Heart right ventricle (tissue), 16 donors: Measurements from ENCODE around the gene TENM4. TPM values are rescaled to one million over a fixed set of nuclear protein-coding genes. Genes with fewer than 3 reads are reported as not detected.

Source experiments
- ATAC-seq, 8 donors: fragments of 200-7000 bp; cut with Tn5 transposase; one replicate each; pipeline ENCODE4 v1.9.1; 2020; ENCODE audit warnings: mild to moderate bottlenecking in 8 of 8, moderate library complexity in 8 of 8, moderate number of reproducible peaks in 1 of 8
- DNase-seq, 2 donors: peaks; one replicate each; pipeline ENCODE4 v3.0.0-alpha.2; 2020
- H3K27ac ChIP-seq, 10 donors: fragments of 200-600 bp; sonication (generic) in 2 of 10; one replicate each; pipeline versions ENCODE4 v1.5.0 to v1.8.0; 2020 to 2022; ENCODE audit warnings: mild to moderate bottlenecking in 3 of 10
- H3K27me3 ChIP-seq, 7 donors: fragments of 200-600 bp; one replicate each; pipeline ENCODE4 v1.8.0; 2021 to 2022; ENCODE audit warnings: mild to moderate bottlenecking in 2 of 7
- H3K36me3 ChIP-seq, 9 donors: fragments of 200-600 bp; sonication (generic) in 1 of 9; one replicate each; pipeline versions ENCODE4 v1.5.0 to v1.8.0; 2020 to 2022; ENCODE audit warnings: mild to moderate bottlenecking in 2 of 9
- H3K4me1 ChIP-seq, 9 donors: fragments of 200-600 bp; sonication (generic) in 1 of 9; one replicate each; pipeline versions ENCODE4 v1.5.0 to v1.8.0; 2020 to 2022; ENCODE audit warnings: mild to moderate bottlenecking in 4 of 9
- H3K4me3 ChIP-seq, 10 donors: fragments of 200-600 bp; sonication (generic) in 2 of 10; one replicate each; pipeline versions ENCODE4 v1.5.0 to v1.8.0; 2020 to 2022; ENCODE audit warnings: mild to moderate bottlenecking in 7 of 10, moderate library complexity in 2 of 10
- H3K9me3 ChIP-seq, 11 donors: fragments of 200-600 bp in 10 of 11; sonication (generic) in 2 of 11; one replicate each; pipeline versions ENCODE4 v1.5.0 to v1.8.0; 2013 to 2022; ENCODE audit warnings: mild to moderate bottlenecking in 2 of 11, control low read depth in 1 of 11, moderate library complexity in 1 of 11
- WGBS, 2 donors: extraction: QIAGEN DNeasy Blood & Tissue Kit; methylation state at CpG; one replicate each; pipeline ENCODE4 v1.1.7; 2013; ENCODE audit warnings: inconsistent platforms in 1 of 2; 5-methylcytosine and 5-hydroxymethylcytosine counted together
- intact Hi-C, 10 donors: fragments of 100-400 bp; cut with DNase I; formaldehyde crosslinking; loops; one replicate each; pipeline versions ENCODE4 v1.11.1 to v1.14.2; 2022
- polyA plus RNA-seq, 2 donors: library from polyadenylated mRNA; stranded (reverse); fragments of 200-250 nt; gene quantifications; one replicate each; pipeline ENCODE4 v1.2.3, GENCODE V29; 2013
- total RNA-seq, 10 donors: library from RNA; stranded (reverse); fragmentation: NEBNext Ultra II Directional in 3 of 10; extraction: Animal tissue kit (Norgen Biotek cat#: 25700) in 3 of 10; gene quantifications; one replicate each; pipeline versions ENCODE4 v1.2.1 to v1.2.4, GENCODE V29; 2021 to 2023
- TF ChIP-seq, protein P1 (sequence below), 9 donors: fragments of 200-600 bp; sonication (generic) in 2 of 9; IDR thresholded peaks; one replicate each; pipeline versions ENCODE4 v1.5.0 to v1.8.0; 2021 to 2022; ENCODE audit warnings: antibody characterized with exemption in 9 of 9, mild to moderate bottlenecking in 5 of 9, moderate library complexity in 1 of 9
- donor health status: Arrhythmogenic right ventricular cardiomyopathy.
- donor health status: ischemic (EF 13 %, LVEDD 7.1; RV severe dilation, severe dysfunction).
- donor health status: healthy with polysubstance abuse.
- donor health status: DM: no; HTN: yes; CAD: no.
- donor health status: DM: no; HTN: no; CAD: no.
- donor health status: ischemic (EF 25% LVEDD 6.9; RV normal size, moderate dysfunction).
- donor health status: ischemic (EF 25% LVEDD 5.7; RV mildly dilated, moderate dysfunction).
- donor health status: healthy.
- donor health status: DM: yes; HTN: yes; CAD: no.
- donor health status: Ischemic cardiomyopathy.
- donor health status: ischemic (EF 35%, LVEDD 5.7; RV mildly dilated, moderate dysfunction).
- donor health status: nonischemic (EF 11% LVEDD 7.7; RV severe dilation, severe dysfunction).
- donor health status: DM: yes; HTN: yes; CAD: no.
- donor health status: PGD.
- donor health status: ischemic (EF 29% LVEDD 5.4; RV normal size, mild dysfunction).
- donor health status: nonischemic (EF 23%, LVEDD 6.1; RV moderate dilation, normal function).

Gene TENM4
- total and polyA plus RNA-seq, 12 donors: 0.10 to 3.6 (median 0.91) TPM

DNA sequence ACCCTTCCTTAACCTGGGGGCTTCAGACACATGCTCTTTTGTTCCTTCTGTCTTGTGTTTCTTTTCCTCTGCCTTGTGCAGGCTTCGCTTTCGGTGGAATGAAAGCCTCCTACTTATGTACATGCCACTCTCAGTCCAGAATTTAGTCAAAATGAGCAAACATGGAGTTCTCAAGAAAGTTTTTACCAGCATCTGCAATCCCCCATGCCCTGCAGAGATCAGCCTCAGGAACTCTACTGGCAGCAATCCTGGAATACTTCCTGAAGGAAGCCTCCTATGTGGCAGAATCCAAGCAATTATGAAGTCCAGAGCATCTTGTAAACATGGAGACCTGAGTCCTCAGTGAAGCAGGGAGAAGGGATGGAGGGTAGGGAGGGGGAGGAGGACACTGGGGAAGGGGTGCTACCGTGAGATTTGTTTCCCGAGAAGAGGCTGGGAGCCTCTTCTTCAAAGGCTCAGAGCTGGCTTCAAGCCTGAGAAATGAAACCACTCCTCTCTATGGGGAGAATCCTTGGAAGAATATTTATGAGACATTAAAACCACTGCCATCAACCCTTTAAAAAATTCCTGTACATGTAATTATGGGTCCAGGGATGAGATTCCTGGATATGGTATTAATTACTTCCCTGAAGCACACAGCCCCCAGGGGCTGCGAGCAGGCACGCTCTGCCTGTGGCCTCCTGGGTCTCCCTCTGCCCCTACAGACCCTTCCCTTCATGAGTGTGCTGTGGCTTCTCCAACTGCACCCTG lies 58.4 kb downstream of the TENM4 start:
- TF ChIP-seq, protein P1, sequence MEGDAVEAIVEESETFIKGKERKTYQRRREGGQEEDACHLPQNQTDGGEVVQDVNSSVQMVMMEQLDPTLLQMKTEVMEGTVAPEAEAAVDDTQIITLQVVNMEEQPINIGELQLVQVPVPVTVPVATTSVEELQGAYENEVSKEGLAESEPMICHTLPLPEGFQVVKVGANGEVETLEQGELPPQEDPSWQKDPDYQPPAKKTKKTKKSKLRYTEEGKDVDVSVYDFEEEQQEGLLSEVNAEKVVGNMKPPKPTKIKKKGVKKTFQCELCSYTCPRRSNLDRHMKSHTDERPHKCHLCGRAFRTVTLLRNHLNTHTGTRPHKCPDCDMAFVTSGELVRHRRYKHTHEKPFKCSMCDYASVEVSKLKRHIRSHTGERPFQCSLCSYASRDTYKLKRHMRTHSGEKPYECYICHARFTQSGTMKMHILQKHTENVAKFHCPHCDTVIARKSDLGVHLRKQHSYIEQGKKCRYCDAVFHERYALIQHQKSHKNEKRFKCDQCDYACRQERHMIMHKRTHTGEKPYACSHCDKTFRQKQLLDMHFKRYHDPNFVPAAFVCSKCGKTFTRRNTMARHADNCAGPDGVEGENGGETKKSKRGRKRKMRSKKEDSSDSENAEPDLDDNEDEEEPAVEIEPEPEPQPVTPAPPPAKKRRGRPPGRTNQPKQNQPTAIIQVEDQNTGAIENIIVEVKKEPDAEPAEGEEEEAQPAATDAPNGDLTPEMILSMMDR (IDR thresholded peaks at IDR 0.05): no peak
- intact Hi-C loops: no loop called here
- no peak overlapping the region for H3K27ac ChIP-seq
- no peaks in the 10 kb centered on the region for H3K4me1 ChIP-seq
- no peaks in the 10 kb centered on the region for H3K36me3 ChIP-seq
- 71 to 72% methylated on average over 6 of the region's 6 CpGs for WGBS, 2 donors
- ATAC-seq (no peak), DNase-seq (no peak)
- H3K9me3 ChIP-seq: no peaks in the 10 kb centered on the region
- H3K4me3 ChIP-seq: no peak overlapping the region
- peaks cover 0 to 3% (median 0%) of the 10 kb centered on the region in 7 donors for H3K27me3 ChIP-seq

- Histone ChIP-seq H3K27ac (no peak overlapping the region), H3K36me3 (no peaks in the 10 kb centered on the region), H3K9me3 (peaks cover 0 to 7% (median 0%) of the 10 kb centered on the region in 11 donors), H3K4me1 (no peaks in the 10 kb centered on the region), H3K27me3 (peaks cover 0 to 7% (median under 1%) of the 10 kb centered on the region in 7 donors), H3K4me3 (no peak overlapping the region)
- 52 to 60% methylated on average over 3 of the region's 3 CpGs for WGBS, 2 donors
- intact Hi-C loops: no loop called here
- DNase-seq (no peak), ATAC-seq (no peak)
- TF ChIP-seq, protein P1 (IDR thresholded peaks at IDR 0.05): no peak
These were observed 59.8 kb downstream of the TENM4 start for GRCh38 chr11:79381036-79381435.

GRCh38 chr11:79377406-79377805 lies 63.4 kb downstream of the TENM4 start:
- intact Hi-C loops: no loop called here
- ATAC-seq (no peak), DNase-seq (no peak)
- WGBS, 2 donors: 79 to 86% methylated on average over 2 of the region's 2 CpGs
- Histone ChIP-seq H3K27me3 (peaks cover 0 to 10% (median 4%) of the 10 kb centered on the region in 7 donors), H3K4me1 (no peaks in the 10 kb centered on the region), H3K27ac (no peak overlapping the region), H3K4me3 (no peak overlapping the region), H3K9me3 (peaks cover 0 to 7% (median 0%) of the 10 kb centered on the region in 11 donors), H3K36me3 (no peaks in the 10 kb centered on the region)
- TF ChIP-seq, protein P1 (IDR thresholded peaks at IDR 0.05): no peak

GRCh38 chr11:79375818-79376550 lies 64.8 kb downstream of the TENM4 start:
- Histone ChIP-seq H3K9me3 (peaks cover 0 to 7% (median 0%) of the 10 kb centered on the region in 11 donors), H3K4me1 (no peaks in the 10 kb centered on the region), H3K36me3 (no peaks in the 10 kb centered on the region), H3K27ac (no peak overlapping the region), H3K4me3 (no peak overlapping the region), H3K27me3 (peaks cover 0 to 15% (median 4%) of the 10 kb centered on the region in 7 donors)
- TF ChIP-seq, protein P1 (IDR thresholded peaks at IDR 0.05): no peak
- ATAC-seq: no peak
- intact Hi-C loops: no loop called here
- DNase-seq: no peak
- WGBS, 2 donors: 66 to 69% methylated on average over 3 of the region's 3 CpGs
